HS-5 (cell line): ENCODE results near the gene CCDC12.
"Not testable (repeated sequence)": the region's sequence is repeated elsewhere in the genome, so short reads cannot be mapped to it uniquely, and the experiment has no call there.

Experiments used
- DNase-seq: peaks from one replicate; pipeline ENCODE4 v3.0.0-alpha.2; 2012; ENCODE audit warnings: low read depth

CCDC12 gene

DNA sequence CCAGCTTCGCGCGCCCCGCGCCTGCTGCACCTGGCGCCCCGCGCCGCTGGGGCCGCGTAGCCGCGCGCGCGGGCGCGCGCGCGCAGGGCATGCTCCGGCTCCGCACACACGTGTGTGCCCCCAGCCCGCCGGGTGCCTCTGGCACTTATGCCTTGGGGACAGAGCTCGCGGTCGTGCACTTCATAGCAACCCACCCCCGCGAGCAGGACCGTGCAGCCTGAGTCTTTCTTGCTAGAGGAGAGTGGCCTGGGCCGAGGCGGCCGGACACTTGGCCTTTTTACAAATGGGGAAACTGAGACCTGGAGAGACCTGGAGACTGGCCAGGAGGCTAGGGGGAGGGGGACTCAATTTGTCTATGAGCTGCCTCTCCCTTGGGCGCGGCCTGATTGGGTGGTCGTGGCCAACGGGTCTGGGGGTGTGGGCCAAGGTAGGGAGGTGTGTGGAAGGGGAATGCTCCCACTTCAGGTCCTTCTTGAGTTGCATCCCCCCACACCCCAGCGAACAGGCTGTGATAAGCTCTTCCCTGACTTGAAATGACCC lies 3.5 kb upstream of the CCDC12 start:
- DNase-seq = no peak

DNA sequence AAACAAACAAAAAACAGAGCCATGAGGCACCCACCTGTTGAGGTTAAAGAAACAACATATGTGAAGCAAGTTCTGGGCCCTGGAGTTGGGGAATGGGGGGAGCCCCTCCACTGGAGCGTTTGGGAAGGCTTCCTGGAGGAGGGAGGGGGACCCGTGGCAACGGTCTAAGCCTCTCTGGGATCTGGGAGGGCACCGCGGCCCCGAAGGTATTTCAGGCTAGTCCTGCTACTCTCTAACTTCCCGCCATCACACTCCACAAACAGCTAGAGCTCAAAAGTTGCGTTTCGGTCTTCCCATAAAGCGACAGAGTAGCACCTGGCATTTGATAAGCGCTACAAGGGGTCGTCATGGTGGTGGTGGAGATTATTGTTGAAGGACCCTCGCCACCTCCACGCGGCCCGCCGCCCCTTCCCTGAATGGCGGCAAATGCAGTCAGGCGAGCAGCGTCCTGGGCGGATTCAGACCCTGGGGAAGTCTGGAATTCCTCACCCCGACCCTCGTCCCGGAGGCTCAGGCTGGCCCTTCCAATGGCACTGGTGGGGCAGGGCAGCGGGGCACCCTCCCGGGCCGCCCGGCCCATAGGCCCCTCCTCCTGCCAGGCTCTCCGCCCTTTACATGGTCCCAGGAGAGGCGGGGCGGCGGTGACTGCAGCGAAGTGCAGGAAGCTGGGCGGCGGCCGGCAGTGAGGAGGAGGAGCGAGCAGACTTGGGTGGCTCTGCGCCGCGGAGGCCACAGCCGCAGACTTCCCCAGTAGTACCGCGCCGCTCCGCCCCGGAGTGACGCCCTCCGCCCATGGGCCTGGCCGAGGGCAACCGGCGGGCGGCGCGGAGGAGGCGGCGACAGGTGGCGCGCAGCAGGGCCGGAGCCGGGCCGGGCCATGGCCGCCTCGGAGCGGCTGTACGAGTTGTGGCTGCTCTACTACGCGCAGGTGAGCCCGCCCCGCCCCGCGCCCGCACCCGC lies 2.7 kb upstream of the CCDC12 start, which contains the start of gene NBEAL2:
TSS of gene NBEAL2 (plus strand) at position 682 of the 960 bp plus-strand sequence. CDS start at position 878, 196 bp downstream.
- peak; percentile 56 for DNase-seq

DNA sequence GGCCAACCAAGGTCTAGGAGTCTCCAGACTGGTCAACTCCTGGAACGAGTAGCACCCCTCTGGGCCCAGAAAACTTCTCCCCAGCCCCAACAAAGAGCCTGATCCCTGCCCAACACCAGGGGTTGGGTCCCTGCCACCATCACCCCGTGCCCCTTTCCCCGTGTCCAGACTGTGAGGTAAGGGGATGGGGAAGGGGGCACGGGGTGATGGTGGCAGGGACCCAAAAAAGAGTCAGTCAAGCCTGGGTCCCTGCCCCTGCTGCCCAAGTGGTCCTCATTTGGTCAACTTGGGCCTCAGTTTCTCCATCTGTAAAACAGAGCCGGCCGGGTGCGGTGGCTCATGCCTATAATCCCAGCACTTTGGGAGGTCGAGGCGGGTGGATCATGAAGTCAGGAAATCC lies 1.8 kb upstream of the CCDC12 start:
- DNase-seq = no peak

DNA sequence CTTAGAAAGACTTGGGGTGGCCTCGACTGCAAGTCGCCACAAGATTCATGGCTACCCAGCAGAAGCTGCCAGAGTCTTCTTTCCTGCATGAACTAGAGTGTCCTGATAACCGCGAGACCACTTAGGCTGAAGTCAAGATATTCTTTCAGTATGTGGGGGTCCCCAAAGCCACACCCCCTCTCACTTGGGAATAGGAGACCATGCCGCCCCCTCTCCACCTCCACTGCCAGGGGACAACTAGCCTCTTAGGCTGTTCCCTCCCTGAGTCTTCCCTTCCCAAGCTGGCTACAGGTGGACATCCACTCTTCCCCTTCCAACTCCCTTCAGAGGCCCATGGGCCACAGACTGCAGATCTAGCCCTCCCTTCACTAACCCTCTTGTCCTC lies 1.3 kb upstream of the CCDC12 start:
- no peak for DNase-seq

DNA sequence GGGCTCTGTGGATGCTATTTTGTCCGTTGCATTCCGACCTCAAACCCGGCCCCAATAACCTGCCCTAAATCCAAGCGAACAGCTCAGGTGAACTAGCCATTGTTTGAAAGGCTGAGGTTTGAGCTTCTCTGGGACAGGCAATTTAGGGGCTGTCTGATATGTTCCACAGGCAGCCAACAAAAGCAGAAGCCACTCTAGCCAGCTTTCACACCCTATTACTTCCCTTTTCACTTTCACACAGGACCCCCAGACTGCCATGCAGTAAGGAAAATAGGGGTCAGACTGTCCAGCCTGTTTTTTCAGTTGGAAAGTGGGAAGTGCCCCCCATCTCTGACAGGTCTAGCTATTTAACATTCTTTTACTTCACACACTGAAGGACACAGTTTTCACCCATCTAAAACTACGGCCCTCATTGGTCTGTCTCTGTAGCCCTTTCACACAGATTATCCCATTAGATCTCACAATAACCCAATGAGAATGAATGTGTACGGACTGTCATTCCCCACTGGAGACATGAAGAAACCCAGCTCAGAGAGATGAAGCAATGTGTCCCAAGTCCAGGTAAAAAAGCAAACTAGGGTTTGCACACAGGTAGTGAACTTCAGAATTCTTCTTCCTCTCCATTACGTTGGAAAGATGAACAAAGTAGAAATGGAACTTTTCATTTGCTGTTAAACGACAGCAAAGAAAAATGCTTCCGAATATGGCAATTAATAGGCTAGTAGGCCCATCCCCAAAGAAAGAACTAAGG lies 1.9 kb downstream of the CCDC12 start:
- DNase-seq = no peak

DNA sequence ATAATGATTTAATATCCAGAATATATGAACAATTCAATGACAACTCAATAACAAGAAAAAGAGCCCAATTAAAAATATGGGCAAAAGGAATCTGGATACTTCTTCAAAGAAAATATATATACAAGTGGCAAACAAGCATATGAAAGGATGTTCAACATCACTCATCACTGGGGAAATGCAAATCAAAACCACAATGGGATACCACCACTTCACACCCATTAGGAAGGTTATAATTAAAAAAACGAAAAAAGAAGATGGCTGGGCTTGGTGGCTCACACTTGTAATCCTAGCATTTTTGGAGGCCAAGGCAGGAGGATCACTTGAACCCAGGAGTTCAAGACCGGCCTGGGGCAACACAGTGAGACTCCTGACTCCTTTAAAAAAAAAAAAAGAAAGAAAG lies 4.1 kb downstream of the CCDC12 start:
- no peak for DNase-seq

DNA sequence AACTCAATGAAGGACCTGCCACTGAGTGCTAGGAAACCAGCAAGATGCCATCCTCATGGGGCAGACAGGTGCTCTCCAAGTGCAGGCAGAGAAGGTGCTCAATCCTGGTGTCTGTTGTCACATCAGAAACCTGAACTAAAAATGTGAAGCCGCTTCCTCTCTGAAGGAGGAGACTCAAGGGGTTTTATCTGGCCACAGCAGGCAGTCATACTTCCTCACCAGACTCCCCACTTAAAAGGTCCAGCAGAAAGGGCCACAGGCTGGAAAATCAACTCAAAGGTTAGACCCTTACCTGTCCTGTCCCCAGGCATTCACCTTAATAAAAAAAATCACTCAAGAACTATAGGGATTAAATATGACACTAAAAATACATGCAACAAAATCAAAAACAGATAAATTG lies 4.8 kb downstream of the CCDC12 start:
- no peak for DNase-seq

DNA sequence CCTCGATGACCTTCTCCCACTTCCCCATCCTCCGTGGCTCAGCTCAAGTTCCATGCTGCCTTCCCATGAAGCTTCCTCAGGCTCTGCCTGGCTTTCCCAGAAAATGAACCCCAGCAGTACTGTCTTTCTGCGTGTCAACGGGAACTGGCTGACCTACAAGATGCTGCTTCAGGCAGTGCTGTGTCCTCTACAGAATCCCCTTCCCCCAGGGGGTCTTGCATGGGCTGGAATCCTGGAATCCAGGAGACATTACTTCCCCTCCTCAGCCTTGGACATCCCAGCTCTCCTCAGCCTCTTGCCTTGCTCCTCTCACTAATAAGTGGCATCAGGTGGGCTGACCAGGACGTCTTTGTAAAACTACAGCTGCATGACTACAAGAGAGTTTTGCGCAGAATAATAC lies 5.4 kb downstream of the CCDC12 start:
- DNase-seq = no peak

DNA sequence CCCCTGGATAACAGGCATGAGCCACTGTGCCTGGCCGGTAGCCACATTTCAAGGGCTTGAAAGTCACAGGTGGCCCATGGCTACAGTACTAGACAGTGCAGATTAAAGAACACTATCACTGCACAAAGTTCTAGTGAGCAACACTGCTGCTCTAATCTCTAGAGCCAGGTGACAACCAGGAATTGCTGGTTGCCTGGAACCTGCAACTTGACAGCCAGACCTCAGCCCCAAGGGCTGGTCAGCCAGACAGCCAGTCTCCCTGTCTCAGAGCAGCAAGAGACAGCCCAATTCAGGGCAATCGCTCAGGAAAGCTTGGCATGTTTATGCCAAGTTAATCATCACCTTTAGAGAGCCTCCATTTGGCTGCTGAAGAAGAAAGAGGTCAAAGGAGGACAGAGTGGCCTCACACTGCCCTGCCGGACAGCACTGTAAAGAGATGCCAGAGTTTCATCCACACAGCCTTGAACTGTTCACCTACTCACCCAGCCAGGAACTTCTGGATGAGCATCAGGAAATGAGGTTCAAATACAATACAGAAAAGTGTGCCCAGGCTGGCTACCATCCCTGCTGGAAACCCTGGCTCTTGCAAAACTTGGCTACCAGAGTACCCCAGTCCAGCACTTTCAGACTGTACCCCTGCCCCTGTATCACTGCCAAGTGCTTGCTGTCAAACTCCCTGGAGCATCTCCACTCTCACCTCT lies 6.0 kb downstream of the CCDC12 start:
- no peak for DNase-seq

DNA sequence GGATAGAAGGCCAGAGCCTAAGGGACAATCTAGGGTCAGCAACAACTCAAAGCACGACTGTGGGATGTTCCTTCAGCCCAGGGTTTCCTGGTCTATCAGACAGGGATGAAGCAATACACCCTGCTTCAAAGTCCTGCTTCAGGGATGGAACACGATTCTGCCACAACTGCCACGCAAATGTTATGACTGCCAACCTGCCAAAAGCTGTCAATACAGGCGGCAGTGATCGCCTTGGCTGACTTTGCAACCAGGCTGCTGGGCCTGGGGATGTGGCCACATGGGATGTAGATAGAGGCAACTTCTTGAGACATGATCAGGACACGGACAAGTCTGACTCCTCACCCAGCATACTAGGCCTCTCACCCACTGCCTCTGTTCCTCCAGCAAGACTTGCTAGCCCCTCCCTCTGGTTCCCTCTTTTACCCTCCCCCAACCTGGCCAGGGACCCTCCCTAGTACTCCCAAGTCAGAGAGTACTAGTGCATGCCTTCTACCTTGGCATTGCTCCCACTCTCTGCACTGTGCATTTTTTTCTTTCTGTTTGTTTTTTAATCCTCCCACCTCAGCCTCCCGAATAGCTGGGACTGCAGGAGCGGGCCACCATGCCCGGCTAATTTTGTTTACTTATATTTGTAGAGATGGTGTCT lies 7.6 kb downstream of the CCDC12 start:
- DNase-seq = no peak

DNA sequence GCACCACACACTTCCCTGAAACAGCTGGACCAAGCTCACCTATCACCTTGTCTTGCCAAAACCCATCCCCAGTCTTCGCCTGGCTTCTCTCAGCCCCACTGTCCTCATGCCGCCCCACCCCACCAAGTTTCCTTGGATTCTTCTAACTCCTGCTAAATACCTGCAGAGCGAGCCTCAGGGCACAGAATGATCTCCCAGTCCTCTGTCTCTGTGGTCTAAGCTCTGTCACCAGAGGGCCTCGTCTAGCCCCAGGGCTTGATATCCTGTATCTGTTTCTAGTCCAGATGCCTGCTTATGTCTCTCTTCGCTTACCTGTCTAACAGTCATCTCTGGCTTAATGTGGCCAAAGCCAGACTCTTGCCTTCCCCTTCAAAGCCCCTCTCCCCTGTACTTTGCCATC lies 9.7 kb downstream of the CCDC12 start:
- DNase-seq = no peak

DNA sequence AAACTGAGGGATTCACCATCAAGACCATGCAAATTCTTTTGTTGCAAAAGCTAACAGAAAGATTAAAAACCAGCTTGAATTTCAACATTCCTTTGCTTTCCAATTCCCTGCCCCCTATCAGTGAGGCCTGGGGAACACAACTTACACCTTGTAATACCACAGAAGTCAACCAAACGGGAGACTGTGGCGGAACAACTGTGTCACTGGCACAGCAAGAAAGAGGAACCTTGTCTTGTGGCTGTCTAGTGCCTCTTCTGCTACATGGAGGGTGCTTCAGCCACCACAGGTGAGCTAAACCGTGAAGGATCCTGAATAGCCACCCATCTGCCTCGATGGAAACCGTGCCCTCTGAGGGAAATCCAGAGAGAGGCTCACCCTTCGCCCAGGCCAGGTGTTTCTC lies 11.4 kb downstream of the CCDC12 start:
- no peak for DNase-seq

DNA sequence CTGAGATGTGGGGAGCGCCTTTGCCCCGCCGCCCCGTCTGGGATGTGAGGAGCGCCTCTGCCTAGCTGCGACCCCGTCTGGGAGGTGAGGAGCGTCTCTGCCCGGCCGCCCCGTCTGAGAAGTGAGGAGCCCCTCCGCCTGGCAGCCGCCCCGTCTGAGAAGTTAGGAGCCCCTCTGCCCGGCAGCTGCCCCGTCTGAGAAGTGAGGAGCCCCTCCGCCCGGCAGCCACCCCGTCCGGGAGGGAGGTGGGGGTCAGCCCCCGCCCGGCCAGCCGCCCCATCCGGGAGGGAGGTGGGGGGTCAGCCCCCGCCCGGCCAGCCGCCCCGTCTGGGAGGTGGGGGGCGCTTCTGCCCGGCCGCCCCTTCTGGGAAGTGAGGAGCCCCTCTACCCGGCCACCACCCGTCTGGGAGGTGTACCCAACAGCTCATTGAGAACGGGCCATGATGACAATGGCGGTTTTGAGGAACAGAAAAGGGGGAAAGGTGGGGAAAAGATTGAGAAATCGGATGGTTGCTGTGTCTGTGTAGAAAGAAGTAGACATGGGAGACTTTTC lies 12.4 kb downstream of the CCDC12 start:
- not testable (repeated sequence) for DNase-seq

DNA sequence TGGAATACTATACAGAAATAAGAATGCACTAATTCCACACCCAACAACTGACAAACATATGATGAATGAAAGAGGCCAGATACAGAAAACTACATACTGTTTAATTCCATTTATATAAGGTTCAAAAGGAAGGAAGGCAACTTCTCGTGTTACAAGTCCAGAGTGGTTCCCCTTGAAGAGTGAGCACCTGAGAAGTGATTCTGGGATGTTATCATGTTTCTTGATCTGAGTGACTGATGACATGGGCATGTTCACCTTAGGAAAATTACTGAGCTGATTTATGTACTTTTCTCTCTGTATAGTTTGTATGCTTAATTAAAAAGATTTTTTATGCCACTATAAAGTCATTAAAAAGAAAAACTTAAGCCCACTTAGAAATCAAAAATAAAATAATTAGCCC lies 13.6 kb downstream of the CCDC12 start:
- DNase-seq = no peak

DNA sequence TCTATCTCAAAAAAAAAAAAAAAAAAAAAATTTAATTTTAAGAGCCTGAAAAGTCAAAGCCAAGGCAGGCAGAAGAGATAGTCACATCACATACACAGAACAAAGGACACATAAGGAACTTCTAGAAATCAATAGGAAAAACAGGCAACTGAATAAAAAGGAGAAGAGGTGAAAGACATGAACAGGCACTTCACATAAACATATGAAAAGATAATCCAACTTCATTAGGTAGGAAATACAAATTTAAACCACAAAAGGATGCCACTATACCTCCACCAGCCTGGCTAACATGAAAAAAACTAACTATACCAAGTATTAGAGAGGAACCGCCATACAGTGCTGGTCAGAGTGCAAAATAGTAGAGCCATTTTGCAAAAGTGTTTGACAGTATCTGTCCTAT lies 14.1 kb downstream of the CCDC12 start:
- no peak for DNase-seq

DNA sequence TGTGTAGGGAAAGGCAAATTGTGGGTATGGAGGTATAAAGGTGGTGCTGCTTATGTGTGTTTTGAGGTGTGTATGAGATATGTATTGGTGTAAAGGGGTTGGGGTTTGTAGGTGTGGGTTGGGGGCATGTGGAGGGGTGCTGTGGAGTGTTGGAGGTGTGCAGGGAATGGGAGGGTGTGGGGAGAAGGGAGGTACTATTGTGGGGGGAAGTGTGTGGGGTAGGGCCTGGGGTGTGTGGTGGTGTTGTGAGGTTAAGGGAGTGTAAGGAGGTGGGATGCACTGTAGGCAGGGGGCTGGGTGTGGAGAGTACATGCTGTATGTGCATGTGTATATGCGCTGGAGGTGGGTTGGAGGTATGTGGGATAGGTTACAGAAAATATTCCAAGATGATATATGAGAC lies 15.7 kb downstream of the CCDC12 start:
- no peak for DNase-seq

DNA sequence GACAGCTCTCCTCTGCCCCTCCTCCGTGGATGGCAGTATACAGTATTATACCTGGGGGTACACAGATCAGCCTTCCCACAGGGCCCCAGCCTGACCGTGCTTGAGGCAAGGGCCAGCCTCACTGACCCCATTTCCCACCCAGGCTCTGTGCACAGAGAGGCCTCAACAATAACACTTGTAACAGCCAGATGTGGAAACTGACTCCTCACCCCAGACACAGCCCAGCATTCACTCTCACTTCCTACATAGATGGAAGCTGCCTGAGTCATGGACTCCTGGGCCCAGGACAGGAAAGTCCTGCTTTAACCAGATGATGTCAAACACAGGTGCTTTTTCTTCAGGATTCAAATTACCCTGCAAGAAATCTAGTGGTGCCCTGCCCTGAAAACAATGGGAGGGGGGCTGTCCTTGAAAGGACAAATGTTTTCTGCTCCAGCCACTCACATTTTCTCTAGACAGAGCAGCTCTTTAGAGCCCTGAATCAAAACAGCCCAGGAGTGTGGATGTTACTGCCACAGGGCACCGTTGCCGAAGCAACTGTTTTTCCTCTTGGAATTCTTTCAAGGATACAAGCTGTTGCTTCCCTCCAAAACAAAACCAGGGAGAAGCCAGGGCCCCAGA lies 16.4 kb downstream of the CCDC12 start:
- DNase-seq = no peak

DNA sequence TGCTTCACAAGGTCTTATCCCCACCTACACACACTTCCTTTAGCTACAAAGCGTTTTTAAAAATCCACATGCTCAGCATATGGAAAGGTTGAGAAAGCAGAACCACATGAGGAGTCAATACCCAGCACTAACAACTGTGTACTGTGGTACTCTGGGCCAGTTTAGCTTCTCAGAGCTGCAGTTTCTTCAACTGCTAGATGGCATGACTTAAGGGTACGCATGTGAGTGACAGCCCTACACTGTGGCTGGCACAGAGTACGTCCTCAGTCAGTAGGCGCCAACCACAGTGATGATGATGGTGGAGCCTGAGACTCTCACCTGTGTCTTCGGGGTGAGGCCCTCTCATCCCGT lies 17.4 kb downstream of the CCDC12 start:
- DNase-seq = no peak

DNA sequence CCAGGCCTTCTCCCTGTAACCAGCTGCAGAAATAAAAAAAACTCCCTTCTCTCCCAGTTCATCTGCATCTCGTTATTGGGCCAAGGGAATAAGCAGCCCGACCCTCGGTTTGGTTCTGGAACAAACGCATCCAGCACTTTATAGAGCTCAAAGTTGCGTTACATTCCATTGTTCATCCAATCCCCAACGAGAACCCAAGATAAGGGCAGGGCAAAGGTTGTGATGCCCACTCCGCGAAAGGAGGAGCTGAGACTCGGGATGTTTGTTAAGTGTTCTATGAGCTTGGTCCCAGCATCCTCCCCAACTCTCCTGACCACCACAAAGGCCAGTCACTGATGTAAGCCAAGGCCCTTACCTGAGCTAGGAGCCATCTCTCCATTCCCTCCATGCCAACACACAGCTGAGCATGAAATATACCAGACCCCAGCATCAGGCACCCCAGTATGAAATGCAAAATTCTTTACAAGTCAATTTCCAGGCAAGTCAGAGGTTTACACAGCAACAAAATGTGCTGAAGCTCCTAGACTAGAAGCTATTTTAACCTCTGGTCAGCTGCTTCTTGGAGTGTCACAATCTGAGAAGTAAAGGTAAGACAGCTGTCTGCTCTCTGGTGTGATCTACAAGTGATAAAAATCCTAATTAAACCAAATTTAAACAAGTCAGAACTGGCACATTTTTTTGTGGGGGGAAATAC lies 17.9 kb downstream of the CCDC12 start:
- no peak for DNase-seq

DNA sequence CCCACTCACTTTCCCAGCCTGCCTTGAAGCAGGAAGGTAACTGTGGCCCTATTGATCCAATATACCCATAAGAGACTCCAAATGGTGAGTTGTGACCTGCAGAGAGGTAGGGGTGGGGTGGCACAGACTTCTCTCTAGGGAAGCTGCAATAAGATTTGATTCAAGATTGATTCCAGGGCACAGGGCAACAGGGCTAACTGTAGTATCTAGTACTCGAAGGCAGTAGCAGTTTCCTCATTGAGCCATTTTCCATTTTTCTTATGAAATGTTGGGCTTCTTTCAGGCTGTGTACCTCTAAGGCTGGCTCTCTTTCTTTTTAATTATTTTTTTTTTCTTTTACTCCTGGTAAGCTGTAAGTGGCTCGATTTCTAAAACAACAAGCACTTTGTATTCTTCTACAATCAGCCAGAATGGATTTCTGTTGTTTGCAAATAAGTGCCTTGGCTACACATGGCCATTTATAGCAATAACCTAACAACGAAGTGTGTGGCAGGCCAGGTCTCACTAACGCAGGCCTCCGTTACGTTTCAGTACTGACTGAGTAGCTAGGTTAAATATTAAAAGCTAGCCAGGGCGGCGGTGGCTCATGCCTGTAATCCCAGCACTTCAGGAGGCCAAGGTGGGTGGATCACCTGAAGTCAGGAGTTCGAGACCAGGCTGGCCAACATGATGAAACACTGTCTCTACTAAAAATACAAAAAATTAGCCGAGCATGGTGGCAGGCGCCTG lies 19.3 kb downstream of the CCDC12 start:
- DNase-seq = no peak
